ENCODE data around the gene KITLG.

KITLG gene

DNA sequence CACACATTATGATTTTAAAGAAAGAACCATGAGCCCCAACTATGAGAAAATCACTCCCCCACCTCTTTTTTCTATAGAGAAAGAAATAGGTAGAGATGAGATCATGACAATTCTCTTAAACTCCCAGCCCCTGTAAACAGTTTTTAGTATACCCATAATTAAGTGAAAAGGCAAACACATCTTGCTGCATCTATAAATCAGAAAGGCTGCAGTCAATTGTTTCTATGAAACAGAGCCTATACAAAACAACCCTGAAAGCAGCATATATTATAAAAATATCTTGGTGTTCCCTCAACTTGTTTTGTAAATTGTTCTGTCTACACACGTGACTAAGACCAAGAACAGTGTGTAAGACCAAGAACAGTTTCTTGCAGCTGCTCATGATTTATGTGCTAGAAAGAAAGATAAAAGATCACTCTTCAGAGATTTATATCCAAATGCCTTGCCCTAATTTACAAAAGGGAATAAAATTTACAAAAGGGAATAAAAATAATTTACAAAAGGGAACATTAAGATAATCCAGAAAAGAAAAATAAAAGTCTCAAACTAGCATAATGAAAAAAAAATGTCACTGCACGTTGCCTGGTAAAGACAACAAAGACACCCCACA, 4.8 kb downstream of the KITLG start:
- H3K27ac ChIP-seq = no peak overlapping the region
- TF ChIP-seq, protein P1, sequence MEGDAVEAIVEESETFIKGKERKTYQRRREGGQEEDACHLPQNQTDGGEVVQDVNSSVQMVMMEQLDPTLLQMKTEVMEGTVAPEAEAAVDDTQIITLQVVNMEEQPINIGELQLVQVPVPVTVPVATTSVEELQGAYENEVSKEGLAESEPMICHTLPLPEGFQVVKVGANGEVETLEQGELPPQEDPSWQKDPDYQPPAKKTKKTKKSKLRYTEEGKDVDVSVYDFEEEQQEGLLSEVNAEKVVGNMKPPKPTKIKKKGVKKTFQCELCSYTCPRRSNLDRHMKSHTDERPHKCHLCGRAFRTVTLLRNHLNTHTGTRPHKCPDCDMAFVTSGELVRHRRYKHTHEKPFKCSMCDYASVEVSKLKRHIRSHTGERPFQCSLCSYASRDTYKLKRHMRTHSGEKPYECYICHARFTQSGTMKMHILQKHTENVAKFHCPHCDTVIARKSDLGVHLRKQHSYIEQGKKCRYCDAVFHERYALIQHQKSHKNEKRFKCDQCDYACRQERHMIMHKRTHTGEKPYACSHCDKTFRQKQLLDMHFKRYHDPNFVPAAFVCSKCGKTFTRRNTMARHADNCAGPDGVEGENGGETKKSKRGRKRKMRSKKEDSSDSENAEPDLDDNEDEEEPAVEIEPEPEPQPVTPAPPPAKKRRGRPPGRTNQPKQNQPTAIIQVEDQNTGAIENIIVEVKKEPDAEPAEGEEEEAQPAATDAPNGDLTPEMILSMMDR (conservative IDR thresholded peaks at IDR 0.05) = no peak

DNA sequence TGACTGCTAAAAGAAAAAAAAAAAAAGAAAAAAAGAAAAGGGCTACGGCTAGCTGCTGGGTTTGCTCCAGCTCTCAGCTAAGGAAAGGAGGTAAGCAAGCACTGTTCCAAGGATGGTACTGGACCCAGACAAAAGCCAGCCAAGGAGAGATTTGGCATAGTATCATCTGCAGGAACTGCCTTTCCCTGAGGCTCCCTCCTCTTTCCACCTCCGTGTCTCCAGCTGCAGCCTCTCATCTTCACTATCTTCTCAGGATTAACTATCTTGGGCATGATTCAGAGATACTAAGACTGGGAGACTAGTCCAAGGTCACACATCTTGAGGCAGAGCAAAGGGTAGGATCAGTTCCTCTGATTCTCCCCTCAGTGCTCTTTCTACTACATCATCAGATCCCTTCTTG, 6.0 kb downstream of the KITLG start:
- TF ChIP-seq, protein P1 (conservative IDR thresholded peaks at IDR 0.05) = no peak
- H3K27ac ChIP-seq = no peak overlapping the region

- no peak overlapping the region for H3K27ac ChIP-seq
- TF ChIP-seq, protein P1 (conservative IDR thresholded peaks at IDR 0.05) = no peak
Measured at GRCh38 chr12:88573583-88573982, 6.7 kb downstream of the KITLG start.

- TF ChIP-seq, protein P1 (conservative IDR thresholded peaks at IDR 0.05) = no peak
- H3K27ac ChIP-seq = no peak overlapping the region
Measured at GRCh38 chr12:88572781-88573549, 7.3 kb downstream of the KITLG start.

- TF ChIP-seq, protein P1 (conservative IDR thresholded peaks at IDR 0.05) = no peak
- H3K27ac ChIP-seq = no peak overlapping the region
Measured at GRCh38 chr12:88571543-88571942, 8.7 kb downstream of the KITLG start.

DNA sequence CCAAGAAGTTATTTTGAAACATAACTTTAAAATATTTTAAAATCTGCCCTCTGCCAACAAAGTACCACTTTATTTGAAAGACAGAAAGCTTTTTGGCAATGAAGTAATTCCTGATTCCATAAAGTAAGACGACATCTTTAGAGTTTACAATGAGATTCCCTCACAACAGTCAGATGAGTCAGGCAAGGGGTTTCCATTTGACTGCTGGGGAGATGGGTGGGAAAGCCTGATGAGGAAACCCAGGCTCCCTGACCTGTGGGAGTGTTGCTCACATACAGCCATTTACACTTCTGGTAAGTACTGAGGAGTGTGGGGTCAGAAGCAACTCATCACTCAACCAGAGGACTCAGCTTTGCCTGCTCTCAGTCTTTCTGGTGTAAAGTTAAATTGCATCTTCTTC, 10.2 kb downstream of the KITLG start:
- TF ChIP-seq, protein P1 (conservative IDR thresholded peaks at IDR 0.05) = no peak
- H3K27ac ChIP-seq = no peak overlapping the region

- no peak overlapping the region for H3K27ac ChIP-seq
Measured at GRCh38 chr12:88566430-88566829, 13.8 kb downstream of the KITLG start.

More at GRCh38 chr12:88566430-88566829, 13.8 kb downstream of the KITLG start:
- TF ChIP-seq, protein P1 (conservative IDR thresholded peaks at IDR 0.05) = no peak
